Measurements from ENCODE around the gene MYO1D. TPM values are rescaled to one million over a fixed set of nuclear protein-coding genes. Genes with fewer than 3 reads are reported as not detected.

The MYO1D gene
- total RNA-seq, 1 experiment from 2014 or later = 1.3 TPM

DNA sequence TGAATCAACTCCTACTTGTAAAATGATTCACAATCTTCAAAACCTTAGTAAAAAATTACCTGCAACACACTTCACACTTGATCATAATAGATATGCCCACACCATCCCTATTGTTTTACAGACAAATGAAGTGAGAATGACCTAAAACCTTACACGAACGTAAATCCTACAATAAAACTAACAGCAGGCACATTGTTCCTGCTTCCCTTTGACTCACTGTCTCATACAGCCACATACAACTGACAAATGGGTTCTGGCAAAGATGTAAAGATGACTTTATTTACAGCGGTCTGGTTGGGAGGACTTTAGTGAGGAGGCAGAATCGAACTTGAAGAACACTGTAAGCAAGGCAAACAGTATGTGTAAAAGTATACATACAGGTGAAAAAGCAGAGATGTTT lies 188.7 kb downstream of the MYO1D start:
- no peak for TF ChIP-seq TCF7L2 (IDR thresholded peaks at IDR 0.05; ENCODE audit: low read depth, low read length)
- no peaks in the 10 kb centered on the region for H3K36me3 ChIP-seq (ENCODE audit: control insufficient read depth, insufficient read depth, low read length)
- ChIA-PET POLR2A (no interaction called here), CTCF (no interaction called here)
- H3K27ac ChIP-seq (ENCODE audit: low read length) = no peak overlapping the region
- no peak overlapping the region for H3K4me3 ChIP-seq (ENCODE audit: low read depth in 2 of 2, low read length in 2 of 2)
- no peak for ATAC-seq
- H3K9me3 ChIP-seq (ENCODE audit: control insufficient read depth, insufficient read depth, low read depth, low read length) = no peaks in the 10 kb centered on the region
- intact Hi-C loops (cut with micrococcal nuclease; ENCODE audit: unreplicated experiment) (no loop called here), in situ Hi-C loops (cut with HindIII; ENCODE audit: low pct_unique_long_range_greater_than_20kb, low sequenced_read_pairs) (no loop called here)
- no peaks in the 10 kb centered on the region for H3K4me1 ChIP-seq (ENCODE audit: control insufficient read depth, insufficient read depth, low read length)
- peaks cover 3% of the 10 kb centered on the region; the same call in 1 of the 2 replicates for H3K27me3 ChIP-seq (ENCODE audit: control insufficient read depth, insufficient read depth, low read length)
- BruUV-seq (replicated peaks) = no TSS peak
- no peak for DNase-seq (ENCODE audit: low read depth, low spot score)

GRCh38 chr17:32684087-32684958 lies 192.6 kb downstream of the MYO1D start:
- Histone ChIP-seq H3K4me1 (ENCODE audit: control insufficient read depth, insufficient read depth, low read length) (no peaks in the 10 kb centered on the region), H3K4me3 (ENCODE audit: low read depth in 2 of 2, low read length in 2 of 2) (no peak overlapping the region), H3K27me3 (ENCODE audit: control insufficient read depth, insufficient read depth, low read length) (peaks cover 3% of the 10 kb centered on the region; the same call in 1 of the 2 replicates), H3K27ac (ENCODE audit: low read length) (no peak overlapping the region), H3K9me3 (ENCODE audit: control insufficient read depth, insufficient read depth, low read depth, low read length) (no peaks in the 10 kb centered on the region), H3K36me3 (ENCODE audit: control insufficient read depth, insufficient read depth, low read length) (no peaks in the 10 kb centered on the region)
- TF ChIP-seq TCF7L2 (IDR thresholded peaks at IDR 0.05; ENCODE audit: low read depth, low read length) = no peak
- TF ChIP-seq CTCF (IDR thresholded peaks at IDR 0.05) = no peak
- no peak for TF ChIP-seq SIN3A (IDR thresholded peaks at IDR 0.05; ENCODE audit: borderline replicate concordance, insufficient read depth, low read depth, low read length)
- no peak for TF ChIP-seq POLR2AphosphoS5 (IDR thresholded peaks at IDR 0.05; ENCODE audit: low read depth, low read length)
- TF ChIP-seq REST (IDR thresholded peaks at IDR 0.05; ENCODE audit: insufficient read depth in 1 of 2, low read depth in 2 of 2, low read length in 1 of 2) = no peak
- CTCF ChIA-PET = no interaction called here
- no peak for ATAC-seq
- in situ Hi-C loops (cut with HindIII; ENCODE audit: low pct_unique_long_range_greater_than_20kb, low sequenced_read_pairs) (no loop called here), intact Hi-C loops (cut with micrococcal nuclease; ENCODE audit: unreplicated experiment) (no loop called here)
- DNase-seq (ENCODE audit: low read depth, low spot score) = no peak
- no TSS peak for BruUV-seq (replicated peaks)
- POLR2A ChIA-PET = no interaction called here

DNA sequence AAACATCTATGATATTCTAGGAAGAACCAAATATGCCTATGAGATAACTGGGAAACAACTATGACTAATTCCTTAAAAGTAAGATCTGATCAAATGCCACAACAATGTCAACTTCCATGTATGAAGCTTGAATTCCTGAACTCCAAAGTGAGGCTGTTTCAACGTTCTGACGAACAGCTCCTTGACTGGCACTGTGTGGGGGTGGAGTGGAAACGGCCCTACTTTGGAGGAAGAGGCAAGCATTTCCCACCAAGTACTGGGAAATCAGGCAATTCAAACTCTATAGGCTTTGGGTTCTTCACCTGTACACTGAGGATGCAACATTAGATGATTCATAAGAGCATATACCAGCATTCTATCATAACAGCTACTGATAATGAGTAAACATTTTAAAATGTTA lies 203.0 kb downstream of the MYO1D start:
- H3K4me3 ChIP-seq (ENCODE audit: low read depth in 2 of 2, low read length in 2 of 2) = no peak overlapping the region
- TF ChIP-seq POLR2AphosphoS5 (IDR thresholded peaks at IDR 0.05; ENCODE audit: low read depth, low read length) = no peak
- no peak for TF ChIP-seq SIN3A (IDR thresholded peaks at IDR 0.05; ENCODE audit: borderline replicate concordance, insufficient read depth, low read depth, low read length)
- no peak for TF ChIP-seq REST (IDR thresholded peaks at IDR 0.05; ENCODE audit: insufficient read depth in 1 of 2, low read depth in 2 of 2, low read length in 1 of 2)
- TF ChIP-seq CTCF (IDR thresholded peaks at IDR 0.05) = no peak
- no peak for TF ChIP-seq TCF7L2 (IDR thresholded peaks at IDR 0.05; ENCODE audit: low read depth, low read length)
- in situ Hi-C loops (cut with HindIII; ENCODE audit: low pct_unique_long_range_greater_than_20kb, low sequenced_read_pairs) (no loop called here), intact Hi-C loops (cut with micrococcal nuclease; ENCODE audit: unreplicated experiment) (no loop called here)
- H3K27ac ChIP-seq (ENCODE audit: low read length) = no peak overlapping the region
- H3K27me3 ChIP-seq (ENCODE audit: control insufficient read depth, insufficient read depth, low read length) = peaks cover 6% of the 10 kb centered on the region
- H3K4me1 ChIP-seq (ENCODE audit: control insufficient read depth, insufficient read depth, low read length) = no peaks in the 10 kb centered on the region
- BruUV-seq (replicated peaks) = no TSS peak
- POLR2A ChIA-PET = no interaction called here
- DNase-seq (ENCODE audit: low read depth, low spot score) (no peak), ATAC-seq (no peak)
- CTCF ChIA-PET = interaction anchor here (0.7 to 1.1 kb wide), 2 partner anchors 16 to 47 kb away, joined by 3 to 4 read pairs; no protein-coding TSS in a partner anchor
- no peaks in the 10 kb centered on the region for H3K36me3 ChIP-seq (ENCODE audit: control insufficient read depth, insufficient read depth, low read length)
- H3K9me3 ChIP-seq (ENCODE audit: control insufficient read depth, insufficient read depth, low read depth, low read length) = no peaks in the 10 kb centered on the region

Data from Panc1 (cell line).